GM23338 (cell line): ENCODE data around the gene SLC6A19. TPM values are rescaled to one million over a fixed set of nuclear protein-coding genes. Genes with fewer than 3 reads are reported as not detected.

Source experiments
- ATAC-seq: fragments of 200-7000 bp; cut with Tn5 transposase; 3 replicates; pipeline ENCODE4 v1.9.1; 2020
- DNase-seq: peaks from one replicate; pipeline ENCODE4 v3.0.0-alpha.2; 2015; ENCODE audit warnings: low spot score
- H2AFZ ChIP-seq: fragments of 200-600 bp; sonication (generic); 2 replicates; pipeline ENCODE4 v1.8.0; 2016; ENCODE audit warnings: antibody characterized with exemption, mild to moderate bottlenecking, moderate library complexity
- H3F3A ChIP-seq: fragments of 200-600 bp; sonication (generic); replicated peaks from 2 replicates; pipeline ENCODE4 v1.8.0; 2017; ENCODE audit warnings: antibody characterized with exemption, mixed run types, low read depth
- H3K27ac ChIP-seq: fragments of 200-600 bp; sonication (generic); 2 replicates; pipeline ENCODE4 v1.6.1; 2016; ENCODE audit warnings: low read depth
- H3K27me3 ChIP-seq: fragments of 200-600 bp; sonication (generic); 2 replicates; pipeline ENCODE4 v1.8.0; 2016; ENCODE audit warnings: mild to moderate bottlenecking, mixed run types, moderate library complexity; ENCODE audit not compliant: insufficient read depth
- H3K36me3 ChIP-seq: fragments of 200-600 bp; sonication (generic); 2 replicates; pipeline ENCODE4 v1.8.0; 2016; ENCODE audit warnings: mild to moderate bottlenecking; ENCODE audit not compliant: insufficient read depth
- H3K4me1 ChIP-seq: fragments of 200-600 bp; sonication (generic); 2 replicates; pipeline ENCODE4 v1.8.0; 2016; ENCODE audit warnings: mild to moderate bottlenecking, moderate library complexity; ENCODE audit not compliant: insufficient read depth
- H3K4me2 ChIP-seq: fragments of 200-600 bp; sonication (generic); 2 replicates; pipeline ENCODE4 v1.7.1; 2017; ENCODE audit warnings: mixed run types
- H3K4me3 ChIP-seq: fragments of 200-600 bp; sonication (generic); 2 replicates; pipeline ENCODE4 v1.6.1; 2016; ENCODE audit warnings: mixed run types
- H3K79me2 ChIP-seq: fragments of 200-600 bp; sonication (generic); replicated peaks from 2 replicates; pipeline ENCODE4 v1.8.0; 2017; ENCODE audit warnings: mild to moderate bottlenecking; ENCODE audit not compliant: insufficient read depth
- H3K9me2 ChIP-seq: fragments of 200-600 bp; sonication (generic); 2 replicates; pipeline ENCODE4 v1.8.0; 2017; ENCODE audit not compliant: insufficient read depth
- H4K20me1 ChIP-seq: fragments of 200-600 bp; sonication (generic); replicated peaks from 2 replicates; pipeline ENCODE4 v1.8.0; 2017; ENCODE audit warnings: mild to moderate bottlenecking; ENCODE audit not compliant: insufficient read depth
- H3K27ac Mint-ChIP-seq: 2 replicates; pipeline ENCODE4 v1.8.0; 2020; ENCODE audit warnings: inconsistent platforms, mild to moderate bottlenecking, moderate library complexity, mixed read lengths
- H3K27me3 Mint-ChIP-seq: 3 replicates; pipeline ENCODE4 v1.8.0; 2022; ENCODE audit warnings: low read depth, mild to moderate bottlenecking, moderate library complexity, mixed read lengths, inconsistent platforms; ENCODE audit not compliant: insufficient read depth, poor library complexity
- H3K36me3 Mint-ChIP-seq: 3 replicates; pipeline ENCODE4 v1.8.0; 2021; ENCODE audit warnings: low read depth, mild to moderate bottlenecking, inconsistent platforms, moderate library complexity, mixed read lengths
- H3K4me1 Mint-ChIP-seq: 3 replicates; pipeline ENCODE4 v1.8.0; 2020; ENCODE audit warnings: mild to moderate bottlenecking, inconsistent platforms, mixed read lengths
- H3K4me3 Mint-ChIP-seq: 3 replicates; pipeline ENCODE4 v1.8.0; 2021; ENCODE audit warnings: moderate library complexity, mild to moderate bottlenecking, inconsistent platforms, mixed read lengths
- H3K9me3 Mint-ChIP-seq: 3 replicates; pipeline ENCODE4 v1.8.0; 2020; ENCODE audit warnings: moderate library complexity, mild to moderate bottlenecking, inconsistent platforms, mixed read lengths
- CREB1 ChIP-seq: fragments of 250-450 bp; sonication (Bioruptor Pico); IDR thresholded peaks from 2 replicates; pipeline ENCODE4 v1.5.0; 2020; ENCODE audit warnings: low read depth, mild to moderate bottlenecking, moderate library complexity
- CTCF ChIP-seq, 2 experiments: fragments of 200-600 bp in 1 of 2; sonication (generic) in 1 of 2; conservative IDR thresholded peaks; 2 replicates each; pipeline versions ENCODE4 v1.5.1 to v1.6.1; 2016 to 2017; ENCODE audit warnings: antibody characterized with exemption in 2 of 2, low read depth in 2 of 2, mild to moderate bottlenecking in 2 of 2, moderate library complexity in 1 of 2
- ETS1 ChIP-seq: IDR thresholded peaks from 2 replicates; pipeline ENCODE4 v1.6.1; 2016; ENCODE audit warnings: antibody characterized with exemption
- EZH2 ChIP-seq: fragments of 200-600 bp; sonication (generic); IDR thresholded peaks from one replicate; pipeline ENCODE4 v1.8.0; 2017; ENCODE audit warnings: antibody characterized with exemption, mild to moderate bottlenecking, low read depth; ENCODE audit not compliant: unreplicated experiment
- EZH2phosphoT487 ChIP-seq: fragments of 200-600 bp; sonication (generic); IDR thresholded peaks from one replicate; pipeline ENCODE4 v1.8.1; 2018; ENCODE audit warnings: antibody characterized with exemption; ENCODE audit not compliant: unreplicated experiment
- JUNB ChIP-seq: IDR thresholded peaks from one replicate; pipeline ENCODE4 v1.6.1; 2016; ENCODE audit warnings: antibody characterized with exemption; ENCODE audit not compliant: unreplicated experiment
- NANOG ChIP-seq: IDR thresholded peaks from 2 replicates; pipeline ENCODE4 v1.6.1; 2016; ENCODE audit warnings: antibody characterized with exemption, borderline replicate concordance
- POLR2AphosphoS5 ChIP-seq: IDR thresholded peaks from 2 replicates; pipeline ENCODE4 v1.6.1; 2016; ENCODE audit warnings: antibody characterized with exemption, low read depth
- REST ChIP-seq: IDR thresholded peaks from one replicate; pipeline ENCODE4 v1.6.1; 2018; ENCODE audit warnings: antibody characterized with exemption; ENCODE audit not compliant: unreplicated experiment
- STAT1 ChIP-seq: IDR thresholded peaks from one replicate; pipeline ENCODE4 v1.6.1; 2016; ENCODE audit warnings: antibody characterized with exemption; ENCODE audit not compliant: unreplicated experiment
- ZNF114 ChIP-seq: fragments of 250-450 bp; sonication (Bioruptor Pico); IDR thresholded peaks from 2 replicates; pipeline ENCODE4 v1.5.0; 2020; ENCODE audit warnings: mild to moderate bottlenecking, moderate library complexity
- ZNF331 ChIP-seq: fragments of 250-450 bp; sonication (Bioruptor Pico); IDR thresholded peaks from 2 replicates; pipeline ENCODE4 v1.5.0; 2020; ENCODE audit warnings: low read depth, mild to moderate bottlenecking, moderate library complexity
- ZNF462 ChIP-seq: fragments of 250-450 bp; sonication (Bioruptor Pico); IDR thresholded peaks from 2 replicates; pipeline ENCODE4 v1.5.0; 2020; ENCODE audit warnings: mild to moderate bottlenecking, moderate library complexity
- polyA plus RNA-seq: library from polyadenylated mRNA; unstranded; fragments of >200 nt; fragmentation: Nextera tagmentation; extraction: Ambion mirVana; gene quantifications from 2 replicates; pipeline ENCODE4 v1.2.1, GENCODE V29; 2016
- total RNA-seq: library from RNA; depleted of rRNA; stranded (reverse); fragments of >200 nt; shearing (Covaris generic); gene quantifications from 2 replicates; pipeline ENCODE4 v1.2.3, GENCODE V29; 2014

SLC6A19 gene
- total and polyA plus RNA-seq, 2 experiments from 2014 or later = not detected

GRCh38 chr5:1161833-1162229 is 39.6 kb upstream of the SLC6A19 start:
- Mint-ChIP-seq H3K4me3 (no peak overlapping the region), H3K27me3 (peaks cover 28% of the 10 kb centered on the region), H3K4me1 (no peaks in the 10 kb centered on the region), H3K27ac (no peak overlapping the region), H3K36me3 (peaks cover 8% of the 10 kb centered on the region; the same call in 1 of the 3 replicates), H3K9me3 (peaks cover 9% of the 10 kb centered on the region)
- TF ChIP-seq CTCF (conservative IDR thresholded peaks at IDR 0.05; ENCODE audit: low read depth in 2 of 2) (no peak), POLR2AphosphoS5 (no peak), EZH2 (no peak), EZH2phosphoT487 (no peak), CREB1 (no peak), NANOG (no peak), ZNF114 (no peak), ZNF462 (CRISPR knock-in tag) (no peak), STAT1 (no peak), REST (no peak), JUNB (no peak), ETS1 (no peak), ZNF331 (no peak)
- no peaks in the 10 kb centered on the region for H3K79me2 ChIP-seq
- no peaks in the 10 kb centered on the region for H4K20me1 ChIP-seq
- H3K4me2 ChIP-seq = no peak overlapping the region
- DNase-seq (no peak), ATAC-seq (no peak)
- H3K36me3 ChIP-seq = no peaks in the 10 kb centered on the region
- H3K27ac ChIP-seq = no peak overlapping the region
- no peaks in the 10 kb centered on the region for H3K4me1 ChIP-seq
- H3F3A ChIP-seq = no peaks in the 10 kb centered on the region
- no peak overlapping the region for H3K4me3 ChIP-seq
- peaks cover 2% of the 10 kb centered on the region for H3K27me3 ChIP-seq
- H2AFZ ChIP-seq = no peak overlapping the region
- H3K9me2 ChIP-seq = no peaks in the 10 kb centered on the region
